HCT116 (cell line): Measurements from ENCODE around the gene SNTG2. TPM values are rescaled to one million over a fixed set of nuclear protein-coding genes. Genes with fewer than 3 reads are reported as not detected.

Experiments
- ATAC-seq: fragments of 200-7000 bp; cut with Tn5 transposase; 2 replicates; pipeline ENCODE4 v1.9.1; 2020; ENCODE audit warnings: mild to moderate bottlenecking, moderate library complexity
- BruUV-seq: library from RNA; stranded (reverse); fragments of 400-500 nt; replicated peaks from 2 replicates; lab custom pipeline; 2021; lab: Mats Ljungman, UMichigan
- CTCF ChIA-PET: fragments of 300-600 bp; sonication (Branson Sonifier 250); formaldehyde crosslinking; loops from one replicate; lab custom pipeline; 2021; ENCODE audit warnings: antibody characterized with exemption; lab: Charles Lee
- POLR2A ChIA-PET: fragments of 300-600, 350-600 bp; sonication (Branson Sonifier 250); formaldehyde crosslinking; loops from one replicate; lab custom pipeline; 2021; ENCODE audit warnings: antibody characterized with exemption; lab: Charles Lee
- RAD21 ChIA-PET, 2 experiments: fragments of 300-600 bp; sonication (Branson Sonifier 250); formaldehyde crosslinking; loops; one replicate each; lab custom pipeline; 2023; ENCODE audit warnings: low total read pairs in 2 of 2; ENCODE audit not compliant: uncharacterized antibody in 2 of 2, unreplicated experiment in 2 of 2, low non-redundant PET in 1 of 2; lab: Charles Lee
- DNase-seq: peaks from one replicate; pipeline ENCODE4 v3.0.0-alpha.2; 2010; ENCODE audit warnings: low read depth, low spot score
- H2AFZ ChIP-seq: fragments of 200-600 bp; shearing (Covaris generic), sonication (generic); 2 replicates; pipeline ENCODE4 v1.6.1; 2017; ENCODE audit warnings: low read depth, mixed run types, mixed read lengths, antibody characterized with exemption, low read length; ENCODE audit not compliant: poor library complexity, severe bottlenecking
- H3K27ac ChIP-seq: 2 replicates; pipeline ENCODE4 v1.5.1; 2012; ENCODE audit warnings: low read depth, low read length
- H3K27me3 ChIP-seq: fragments of 200-600 bp; sonication (generic); 2 replicates; pipeline ENCODE4 v1.6.1; 2016; ENCODE audit warnings: mixed run types, low read length, mixed read lengths; ENCODE audit not compliant: insufficient read depth
- H3K36me3 ChIP-seq, 2 experiments: fragments of 200-500 bp in 1 of 2; fragments of 200-600 bp in 1 of 2; sonication (Bioruptor generic) in 1 of 2; sonication (generic) in 1 of 2; 2 replicates each; pipeline versions ENCODE4 v1.5.1 to v1.6.1; 2014 to 2016; ENCODE audit warnings: low read length in 2 of 2, inconsistent platforms in 1 of 2, mixed read lengths in 1 of 2, mixed run types in 1 of 2; ENCODE audit not compliant: insufficient read depth in 2 of 2, control insufficient read depth in 1 of 2
- H3K4me1 ChIP-seq, 2 experiments: fragments of 200-600 bp in 1 of 2; sonication (generic) in 1 of 2; 2 replicates each; pipeline versions ENCODE4 v1.5.1 to v1.6.1; 2012 to 2017; ENCODE audit warnings: low read length in 2 of 2, inconsistent platforms in 1 of 2, mild to moderate bottlenecking in 1 of 2, mixed read lengths in 1 of 2, mixed run types in 1 of 2, moderate library complexity in 1 of 2; ENCODE audit not compliant: insufficient read depth in 2 of 2, control insufficient read depth in 1 of 2
- H3K4me2 ChIP-seq: fragments of 200-600 bp; sonication (generic); 2 replicates; pipeline ENCODE4 v1.6.1; 2017; ENCODE audit warnings: mixed run types, low read length, mixed read lengths
- H3K4me3 ChIP-seq, 2 experiments: fragments of 200-600 bp in 1 of 2; sonication (generic) in 1 of 2; replicated peaks in 1 of 2; 2 replicates each; pipeline ENCODE4 v1.5.1; 2011 to 2016; ENCODE audit warnings: low read length in 2 of 2, control low read depth in 1 of 2, low read depth in 1 of 2, mild to moderate bottlenecking in 1 of 2, mixed read lengths in 1 of 2, mixed run types in 1 of 2
- H3K79me2 ChIP-seq: fragments of 200-600 bp; sonication (generic); 2 replicates; pipeline ENCODE4 v1.6.1; 2017; ENCODE audit warnings: mild to moderate bottlenecking, mixed run types, low read length, moderate library complexity, mixed read lengths; ENCODE audit not compliant: insufficient read depth
- H3K9ac ChIP-seq: fragments of 200-600 bp; sonication (generic); 2 replicates; pipeline ENCODE4 v1.6.1; 2016; ENCODE audit warnings: low read length, mixed read lengths
- H3K9me2 ChIP-seq: fragments of 200-600 bp; sonication (generic), shearing (Covaris generic); 2 replicates; pipeline ENCODE4 v1.6.1; 2017; ENCODE audit warnings: mixed run types, mild to moderate bottlenecking, moderate library complexity; ENCODE audit not compliant: insufficient read depth
- H3K9me3 ChIP-seq, 2 experiments: fragments of 200-500 bp in 1 of 2; fragments of 200-600 bp in 1 of 2; sonication (Bioruptor generic) in 1 of 2; sonication (generic) in 1 of 2; 2 replicates each; pipeline ENCODE4 v1.6.1; 2014 to 2017; ENCODE audit warnings: low read length in 2 of 2, mixed read lengths in 2 of 2, inconsistent platforms in 1 of 2, low read depth in 1 of 2, mild to moderate bottlenecking in 1 of 2, mixed run types in 1 of 2, moderate library complexity in 1 of 2; ENCODE audit not compliant: control insufficient read depth in 1 of 2, insufficient read depth in 1 of 2
- H4K20me1 ChIP-seq: fragments of 200-600 bp; sonication (generic), shearing (Covaris generic); 2 replicates; pipeline ENCODE4 v1.6.1; 2017; ENCODE audit warnings: mixed run types, mild to moderate bottlenecking, moderate library complexity; ENCODE audit not compliant: insufficient read depth
- CTCF ChIP-seq, 3 experiments: fragments of 200-600 bp in 1 of 3; sonication (generic) in 1 of 3; IDR thresholded peaks in 2 of 3; conservative IDR thresholded peaks in 1 of 3; 2 replicates each; pipeline ENCODE4 v1.5.1; 2012 to 2017; ENCODE audit warnings: low read depth in 2 of 3, low read length in 2 of 3, antibody characterized with exemption in 1 of 3, borderline replicate concordance in 1 of 3, control low read depth in 1 of 3, mild to moderate bottlenecking in 1 of 3, mixed read lengths in 1 of 3, mixed run types in 1 of 3, moderate library complexity in 1 of 3; ENCODE audit not compliant: insufficient read depth in 1 of 3
- EZH2 ChIP-seq: fragments of 200-600 bp; sonication (generic); IDR thresholded peaks from 2 replicates; pipeline ENCODE4 v1.6.1; 2017; ENCODE audit warnings: antibody characterized with exemption, mixed run types
- FOSL1 ChIP-seq: IDR thresholded peaks from 2 replicates; pipeline ENCODE4 v1.6.1; 2012; ENCODE audit warnings: low read depth
- JUND ChIP-seq: IDR thresholded peaks from 2 replicates; pipeline ENCODE4 v1.6.1; 2012
- MAX ChIP-seq: IDR thresholded peaks from 2 replicates; pipeline ENCODE4 v1.6.1; 2012
- POLR2A ChIP-seq: IDR thresholded peaks from 2 replicates; pipeline ENCODE4 v1.7.0; 2011; ENCODE audit warnings: borderline replicate concordance; ENCODE audit not compliant: insufficient read depth, insufficient read length; ENCODE audit errors: extremely low read depth
- RAD21 ChIP-seq: IDR thresholded peaks from 2 replicates; pipeline ENCODE4 v1.6.1; 2012; ENCODE audit warnings: low read depth, mild to moderate bottlenecking
- REST ChIP-seq: IDR thresholded peaks from 2 replicates; pipeline ENCODE4 v1.6.1; 2012; ENCODE audit warnings: low read depth
- SIN3A ChIP-seq: IDR thresholded peaks from 2 replicates; pipeline ENCODE4 v1.6.1; 2012; ENCODE audit warnings: low read depth
- TCF7L2 ChIP-seq: IDR thresholded peaks from 2 replicates; pipeline ENCODE4 v1.7.0; 2011; ENCODE audit warnings: borderline replicate concordance, inconsistent platforms; ENCODE audit not compliant: insufficient read depth, insufficient read length; ENCODE audit errors: extremely low read depth
- ZBTB33 ChIP-seq: IDR thresholded peaks from 2 replicates; pipeline ENCODE4 v1.6.1; 2011; ENCODE audit warnings: mild to moderate bottlenecking, low read length, moderate library complexity; ENCODE audit not compliant: insufficient replicate concordance; ENCODE audit errors: extremely low read depth
- ZFX ChIP-seq: fragments of 450-650 bp; IDR thresholded peaks from 2 replicates; pipeline ENCODE4 v1.6.1; 2017
- ZNF274 ChIP-seq: fragments of 200-500 bp; sonication (Bioruptor generic); IDR thresholded peaks from 2 replicates; pipeline ENCODE4 v1.6.1; 2014; ENCODE audit warnings: mild to moderate bottlenecking, low read depth, low read length, inconsistent platforms
- intact Hi-C: fragments of 100-400 bp; cut with micrococcal nuclease; formaldehyde crosslinking; loops from 2 replicates; pipeline ENCODE4 v1.10.0; 2022
- total RNA-seq: library from RNA; stranded (reverse); gene quantifications from one replicate; pipeline ENCODE4 v1.2.1, GENCODE V29; 2021; ENCODE audit not compliant: unreplicated experiment

Gene SNTG2
- total RNA-seq, 1 experiment from 2014 or later: not detected

GRCh38 chr2:979069-979928, 28.6 kb downstream of the SNTG2 start:
- ATAC-seq (no peak), DNase-seq (no peak)
- H3K36me3 ChIP-seq: no peaks in the 10 kb centered on the region
- TF ChIP-seq JUND (no peak), FOSL1 (no peak), POLR2A (no peak), ZBTB33 (no peak), EZH2 (no peak), CTCF (IDR thresholded peaks at IDR 0.05 in 2 of 3, conservative IDR thresholded peaks at IDR 0.05 in 1 of 3; ENCODE audit: borderline replicate concordance in 1 of 3, insufficient read depth in 1 of 3, low read depth in 2 of 3, low read length in 2 of 3) (no peak), TCF7L2 (no peak), MAX (no peak), SIN3A (no peak), REST (no peak), ZNF274 (no peak), RAD21 (no peak), ZFX (no peak)
- H3K4me3 ChIP-seq: no peak overlapping the region
- no peak overlapping the region for H3K9ac ChIP-seq
- no peaks in the 10 kb centered on the region for H3K9me3 ChIP-seq
- intact Hi-C loops: no loop called here
- H4K20me1 ChIP-seq: no peaks in the 10 kb centered on the region
- H3K4me1 ChIP-seq: no peaks in the 10 kb centered on the region
- no peaks in the 10 kb centered on the region for H3K79me2 ChIP-seq
- no peak overlapping the region for H3K27ac ChIP-seq
- no peak overlapping the region for H2AFZ ChIP-seq
- no peaks in the 10 kb centered on the region for H3K9me2 ChIP-seq
- ChIA-PET CTCF (no interaction called here), POLR2A (no interaction called here), RAD21 (no interaction called here)
- H3K27me3 ChIP-seq: peaks cover 31% of the 10 kb centered on the region
- H3K4me2 ChIP-seq: no peak overlapping the region
- BruUV-seq: no TSS peak
